K562 (cell line): ENCODE data around the gene CDC23. TPM values are rescaled to one million over a fixed set of nuclear protein-coding genes. Genes with fewer than 3 reads are reported as not detected.

Source experiments
- ATAC-seq: fragments of 200-7000 bp; cut with Tn5 transposase; 3 replicates; pipeline ENCODE4 v1.9.1; 2020; ENCODE audit warnings: moderate library complexity
- BruUV-seq: library from RNA; stranded (reverse); fragments of 400-500 nt; replicated peaks from 2 replicates; lab custom pipeline; 2021; lab: Mats Ljungman, UMichigan
- CTCF ChIA-PET: fragments of 300-600 bp; formaldehyde crosslinking; extraction: SDS; loops from one replicate; lab custom pipeline; 2021; ENCODE audit warnings: low intra/inter-chr PET ratio; lab: Yijun Ruan, JAX
- POLR2A ChIA-PET: fragments of 300-600, 350-650 bp; sonication (Branson Sonifier 250); formaldehyde crosslinking; extraction: SDS; loops from one replicate; lab custom pipeline; 2021; ENCODE audit warnings: antibody characterized with exemption, inconsistent platforms; lab: Yijun Ruan, JAX
- DNase-seq, 4 experiments: peaks; one replicate each; pipeline versions ENCODE4 v3.0.0 to v3.0.0-alpha.2; 2011 to 2018; ENCODE audit warnings: low spot score in 3 of 4, mixed read lengths in 3 of 4; ENCODE audit errors: extremely low read depth in 1 of 4
- FAIRE-seq: peaks from 2 replicates; lab custom pipeline; 2011; peaks lifted over from hg19 to GRCh38; lab: Jason Lieb, UNC
- H2AFZ ChIP-seq: 2 replicates; pipeline ENCODE4 v1.6.0; 2011; ENCODE audit warnings: low read depth, low read length, control low read depth, inconsistent platforms
- H3K27ac ChIP-seq: fragments of 200-600 bp; 3 replicates; pipeline ENCODE4 v1.8.0; 2011; ENCODE audit warnings: low read depth, mild to moderate bottlenecking, control low read depth, inconsistent platforms, low read length, moderate library complexity, mixed read lengths; ENCODE audit errors: extremely low read depth
- H3K27me3 ChIP-seq, 2 experiments: fragments of 300-600 bp in 1 of 2; 2 replicates in 1 of 2; 3 replicates in 1 of 2; pipeline versions ENCODE4 v1.6.0 to v1.8.0; 2011; ENCODE audit warnings: inconsistent platforms in 2 of 2, low read length in 2 of 2, mild to moderate bottlenecking in 1 of 2, mixed read lengths in 1 of 2, moderate library complexity in 1 of 2; ENCODE audit not compliant: control insufficient read depth in 2 of 2, insufficient read depth in 2 of 2
- H3K36me3 ChIP-seq: fragments of 300-600 bp; 3 replicates; pipeline ENCODE4 v1.8.0; 2011; ENCODE audit warnings: mild to moderate bottlenecking, low read length, inconsistent platforms; ENCODE audit not compliant: control insufficient read depth, insufficient read depth
- H3K4me1 ChIP-seq, 2 experiments: fragments of 200-600 bp in 1 of 2; replicated peaks in 1 of 2; 2 replicates in 1 of 2; 3 replicates in 1 of 2; pipeline versions ENCODE4 v1.5.1 to v1.8.0; 2011; ENCODE audit warnings: inconsistent platforms in 2 of 2, low read length in 2 of 2, mild to moderate bottlenecking in 1 of 2, mixed read lengths in 1 of 2, moderate library complexity in 1 of 2; ENCODE audit not compliant: control insufficient read depth in 2 of 2, insufficient read depth in 2 of 2
- H3K4me2 ChIP-seq: 2 replicates; pipeline ENCODE4 v1.6.1; 2011; ENCODE audit warnings: low read length, control low read depth, inconsistent platforms, mixed read lengths; ENCODE audit not compliant: insufficient read depth
- H3K4me3 ChIP-seq: fragments of 200-600 bp; sonication (generic), shearing (Covaris generic); 2 replicates; pipeline ENCODE4 v1.5.1; 2016; ENCODE audit warnings: control low read depth, inconsistent platforms
- H3K79me2 ChIP-seq: fragments of 200-600 bp; 3 replicates; pipeline ENCODE4 v1.8.0; 2011; ENCODE audit warnings: low read length, inconsistent platforms; ENCODE audit not compliant: control insufficient read depth, insufficient read depth
- H3K9ac ChIP-seq, 2 experiments: 2 replicates each; pipeline versions ENCODE4 v1.6.0 to v1.6.1; 2011; ENCODE audit warnings: low read depth in 2 of 2, low read length in 2 of 2, control low read depth in 1 of 2, inconsistent platforms in 1 of 2, mild to moderate bottlenecking in 1 of 2, mixed read lengths in 1 of 2; ENCODE audit not compliant: insufficient read depth in 1 of 2
- H3K9me1 ChIP-seq: one replicate; pipeline ENCODE4 v1.6.0; 2011; ENCODE audit warnings: inconsistent platforms, mild to moderate bottlenecking, low read length, moderate library complexity; ENCODE audit not compliant: control insufficient read depth, insufficient read depth
- H3K9me3 ChIP-seq: replicated peaks from 2 replicates; pipeline ENCODE4 v1.5.1; 2011; ENCODE audit warnings: low read depth, low read length, inconsistent platforms; ENCODE audit not compliant: control insufficient read depth, insufficient read depth
- H4K20me1 ChIP-seq: replicated peaks from 2 replicates; pipeline ENCODE4 v1.6.1; 2011; ENCODE audit warnings: low read length, inconsistent platforms, mixed read lengths; ENCODE audit not compliant: control insufficient read depth, insufficient read depth
- RFX5 ChIP-seq: IDR thresholded peaks from 2 replicates; pipeline ENCODE4 v1.6.1; 2011; ENCODE audit warnings: low read depth, mild to moderate bottlenecking, improper control_type of control experiment, low read length
- SRF ChIP-seq, 2 experiments: fragments of 250-450, 450-650 bp in 1 of 2; sonication (Bioruptor Pico) in 1 of 2; sonication (generic) in 1 of 2; formaldehyde crosslinking; IDR thresholded peaks; 2 replicates each; pipeline versions ENCODE4 v1.5.0 to v1.5.1; 2020 to 2022; ENCODE audit warnings: mild to moderate bottlenecking in 1 of 2, missing genetic modification reagents in 1 of 2
- ZZZ3 ChIP-seq: fragments of 450-650 bp; IDR thresholded peaks from 2 replicates; pipeline ENCODE4 v1.6.1; 2016; ENCODE audit warnings: antibody characterized with exemption, mild to moderate bottlenecking, moderate library complexity
- WGBS: fragments of 100-300 bp; shearing (Covaris generic); methylation state at CpG from one replicate; pipeline ENCODE4 v1.1.6; 2016; ENCODE audit warnings: low coverage, mixed read lengths; ENCODE audit not compliant: insufficient coverage; ENCODE audit errors: missing lambda C conversion rate; 5-methylcytosine and 5-hydroxymethylcytosine counted together
- in situ Hi-C: fragments of 300-500 bp; cut with MboI; formaldehyde crosslinking; loops from 4 replicates; pipeline ENCODE4 v1.15.0; 2018; ENCODE audit warnings: inconsistent platforms, mixed read lengths
- intact Hi-C: fragments of 100-400 bp; cut with micrococcal nuclease; formaldehyde crosslinking; loops from 2 replicates; pipeline ENCODE4 v1.14.2; 2022
- polyA plus RNA-seq, 8 experiments: library from polyadenylated mRNA; depleted of rRNA in 4 of 8; stranded (reverse) in 5 of 8; unstranded in 3 of 8; fragments of >200 nt; fragmentation: Nextera tagmentation in 2 of 8; fragmentation: Illumina TruSeq in 1 of 8; extraction: Ambion mirVana in 2 of 8; extraction: Trizol in 1 of 8; gene quantifications; 2 replicates each; pipeline versions ENCODE4 v1.2.1 to v1.2.3, GENCODE V29; 2011 to 2014; ENCODE audit warnings: inconsistent platforms in 1 of 8, missing spikeins in 1 of 8
- total RNA-seq, 7 experiments: library from RNA; depleted of rRNA in 6 of 7; stranded (reverse); fragments of >200 nt in 6 of 7; fragmentation: Illumina TruSeq in 2 of 7; extraction: Trizol in 2 of 7; gene quantifications; 2 replicates each; pipeline versions ENCODE4 v1.2.1 to v1.2.3, GENCODE V29; 2011 to 2021; ENCODE audit warnings: low replicate concordance in 1 of 7

Gene CDC23
- total and polyA plus RNA-seq, 9 of the 15 experiments (the other 6 are each of a cell fraction or from before 2014, with no cell fraction given), result 34.5 to 157 (median 65.5) TPM

- TF ChIP-seq ZZZ3, result no peak
- TF ChIP-seq, all 486 proteins: peak for 0
Observed at GRCh38 chr5:138169124-138169523, 44.0 kb downstream of the CDC23 start (continued).

GRCh38 chr5:138163721-138164120 lies 49.4 kb downstream of the CDC23 start:
- no peak overlapping the region for H2AFZ ChIP-seq
- in situ Hi-C loops, result no loop called here
- CTCF ChIA-PET, result interaction anchor here (0.6 kb wide), 1 partner anchor 939 kb away, joined by 4 read pairs; no protein-coding TSS in a partner anchor
- no peak for TF ChIP-seq SRF (CRISPR knock-in tag; IDR thresholded peaks at IDR 0.05)
- TF ChIP-seq, all 486 proteins: peak for 0
- H3K27ac ChIP-seq, result no peak overlapping the region
- peaks cover 4% of the 10 kb centered on the region; the same call in 1 of the 2 replicates for H4K20me1 ChIP-seq
- H3K79me2 ChIP-seq, result no peaks in the 10 kb centered on the region
- H3K27me3 ChIP-seq, result no peaks in the 10 kb centered on the region
- no peak overlapping the region for H3K9ac ChIP-seq
- BruUV-seq, result no TSS peak
- ATAC-seq, result no peak
- H3K4me3 ChIP-seq, result no peak overlapping the region
- no peak for DNase-seq
- H3K4me1 ChIP-seq, result no peaks in the 10 kb centered on the region
- no peak overlapping the region for H3K4me2 ChIP-seq
- no peaks in the 10 kb centered on the region for H3K9me3 ChIP-seq
- H3K36me3 ChIP-seq, result peaks cover 97% of the 10 kb centered on the region
- POLR2A ChIA-PET, result interaction anchor here (1.1 to 2.0 kb wide), 4 partner anchors 14 to 38 kb away, joined by 3 to 6 read pairs (median 4); no protein-coding TSS in a partner anchor
- H3K9me1 ChIP-seq, result no peaks in the 10 kb centered on the region
- FAIRE-seq, result no peak
- intact Hi-C loops, result no loop called here

- in situ Hi-C loops (no loop called here), intact Hi-C loops (no loop called here)
- Histone ChIP-seq H3K4me2 (no peak overlapping the region), H3K9ac (no peak overlapping the region), H3K36me3 (peaks cover 92% of the 10 kb centered on the region), H4K20me1 (peaks cover 4% of the 10 kb centered on the region), H3K4me3 (no peak overlapping the region), H3K27ac (no peak overlapping the region), H3K4me1 (no peaks in the 10 kb centered on the region), H3K27me3 (no peaks in the 10 kb centered on the region), H3K79me2 (no peaks in the 10 kb centered on the region), H3K9me3 (no peaks in the 10 kb centered on the region), H2AFZ (no peak overlapping the region), H3K9me1 (no peaks in the 10 kb centered on the region)
- ChIA-PET POLR2A (no interaction called here), CTCF (no interaction called here)
- TF ChIP-seq RFX5, result no peak
- DNase-seq (no peak), FAIRE-seq (peak; percentile 79), ATAC-seq (no peak)
- no TSS peak for BruUV-seq
- 85% methylated on average over 4 of the region's 4 CpGs for WGBS
Observed at GRCh38 chr5:138160706-138161105, 52.4 kb downstream of the CDC23 start.
